ENCODE data around the gene SLC25A21.

The SLC25A21 gene

GRCh38 chr14:36664322-36665193 is 507.8 kb downstream of the SLC25A21 start:
- H3K79me2 ChIP-seq (ENCODE audit: low read length) = no peaks in the 10 kb centered on the region
- H3K4me1 ChIP-seq (ENCODE audit: low read length) = no peaks in the 10 kb centered on the region
- H3F3A ChIP-seq (ENCODE audit: insufficient read depth, low read length) = no peaks in the 10 kb centered on the region
- TF ChIP-seq EZH2 (optimal IDR thresholded peaks at IDR 0.05; ENCODE audit: low read depth, low read length) = no peak
- no peak for TF ChIP-seq EZH2phosphoT487 (IDR thresholded peaks at IDR 0.05; ENCODE audit: low read length)
- no peak for TF ChIP-seq CTCF (IDR thresholded peaks at IDR 0.05; ENCODE audit: low read length)
- H3K4me3 ChIP-seq (ENCODE audit: low read length) = no peak overlapping the region
- no peaks in the 10 kb centered on the region for H4K20me1 ChIP-seq (ENCODE audit: insufficient read depth, low read length)
- H3K27me3 ChIP-seq (replicated peaks; ENCODE audit: insufficient read depth, low read length) = no peaks in the 10 kb centered on the region
- no peak overlapping the region for H2AFZ ChIP-seq (ENCODE audit: low read length)
- no peak overlapping the region for H3K27ac ChIP-seq (ENCODE audit: low read length)
- no peak overlapping the region for H3K9ac ChIP-seq (ENCODE audit: low read length)
- no peak overlapping the region for H3K4me2 ChIP-seq (ENCODE audit: low read depth, low read length)
- H3K9me2 ChIP-seq (replicated peaks; ENCODE audit: insufficient read depth, low read length) = no peaks in the 10 kb centered on the region
- H3K9me3 ChIP-seq (replicated peaks; ENCODE audit: insufficient read depth, low read length) = no peaks in the 10 kb centered on the region
- no peak for DNase-seq
- H3K36me3 ChIP-seq (replicated peaks; ENCODE audit: insufficient read depth, low read length) = no peaks in the 10 kb centered on the region

GRCh38 chr14:36663404-36664321 is 508.7 kb downstream of the SLC25A21 start:
- no peak overlapping the region for H2AFZ ChIP-seq (ENCODE audit: low read length)
- no peaks in the 10 kb centered on the region for H3K4me1 ChIP-seq (ENCODE audit: low read length)
- H3K9ac ChIP-seq (ENCODE audit: low read length) = no peak overlapping the region
- H3K4me3 ChIP-seq (ENCODE audit: low read length) = no peak overlapping the region
- H3K79me2 ChIP-seq (ENCODE audit: low read length) = no peaks in the 10 kb centered on the region
- no peaks in the 10 kb centered on the region for H4K20me1 ChIP-seq (ENCODE audit: insufficient read depth, low read length)
- no peaks in the 10 kb centered on the region for H3K27me3 ChIP-seq (replicated peaks; ENCODE audit: insufficient read depth, low read length)
- no peaks in the 10 kb centered on the region for H3K36me3 ChIP-seq (replicated peaks; ENCODE audit: insufficient read depth, low read length)
- no peak for DNase-seq
- TF ChIP-seq EZH2 (optimal IDR thresholded peaks at IDR 0.05; ENCODE audit: low read depth, low read length) = no peak
- TF ChIP-seq CTCF (IDR thresholded peaks at IDR 0.05; ENCODE audit: low read length) = no peak
- TF ChIP-seq EZH2phosphoT487 (IDR thresholded peaks at IDR 0.05; ENCODE audit: low read length) = no peak
- no peaks in the 10 kb centered on the region for H3F3A ChIP-seq (ENCODE audit: insufficient read depth, low read length)
- H3K4me2 ChIP-seq (ENCODE audit: low read depth, low read length) = no peak overlapping the region
- H3K27ac ChIP-seq (ENCODE audit: low read length) = no peak overlapping the region
- no peaks in the 10 kb centered on the region for H3K9me2 ChIP-seq (replicated peaks; ENCODE audit: insufficient read depth, low read length)
- H3K9me3 ChIP-seq (replicated peaks; ENCODE audit: insufficient read depth, low read length) = no peaks in the 10 kb centered on the region

DNA sequence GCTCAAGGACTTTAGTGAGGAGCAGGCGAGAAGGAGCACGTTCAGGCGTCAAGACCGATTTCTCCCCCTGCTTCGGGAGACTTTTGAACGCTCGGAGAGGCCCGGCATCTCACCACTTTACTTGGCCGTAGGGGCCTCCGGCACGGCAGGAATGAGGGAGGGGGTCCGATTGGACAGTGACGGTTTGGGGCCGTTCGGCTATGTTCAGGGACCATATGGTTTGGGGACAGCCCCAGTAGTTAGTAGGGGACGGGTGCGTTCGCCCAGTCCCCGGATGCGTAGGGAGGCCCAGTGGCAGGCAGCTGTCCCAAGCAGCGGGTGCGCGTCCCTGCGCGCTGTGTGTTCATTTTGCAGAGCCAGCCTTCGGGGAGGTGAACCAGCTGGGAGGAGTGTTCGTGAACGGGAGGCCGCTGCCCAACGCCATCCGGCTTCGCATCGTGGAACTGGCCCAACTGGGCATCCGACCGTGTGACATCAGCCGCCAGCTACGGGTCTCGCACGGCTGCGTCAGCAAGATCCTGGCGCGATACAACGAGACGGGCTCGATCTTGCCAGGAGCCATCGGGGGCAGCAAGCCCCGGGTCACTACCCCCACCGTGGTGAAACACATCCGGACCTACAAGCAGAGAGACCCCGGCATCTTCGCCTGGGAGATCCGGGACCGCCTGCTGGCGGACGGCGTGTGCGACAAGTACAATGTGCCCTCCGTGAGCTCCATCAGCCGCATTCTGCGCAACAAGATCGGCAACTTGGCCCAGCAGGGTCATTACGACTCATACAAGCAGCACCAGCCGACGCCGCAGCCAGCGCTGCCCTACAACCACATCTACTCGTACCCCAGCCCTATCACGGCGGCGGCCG is 509.6 kb downstream of the SLC25A21 start:
- Histone ChIP-seq H4K20me1 (ENCODE audit: insufficient read depth, low read length) (no peaks in the 10 kb centered on the region), H3K4me3 (ENCODE audit: low read length) (no peak overlapping the region), H3K9me2 (replicated peaks; ENCODE audit: insufficient read depth, low read length) (no peaks in the 10 kb centered on the region), H3F3A (ENCODE audit: insufficient read depth, low read length) (no peaks in the 10 kb centered on the region), H3K4me2 (ENCODE audit: low read depth, low read length) (no peak overlapping the region), H3K79me2 (ENCODE audit: low read length) (no peaks in the 10 kb centered on the region), H3K4me1 (ENCODE audit: low read length) (no peaks in the 10 kb centered on the region), H3K27ac (ENCODE audit: low read length) (no peak overlapping the region), H2AFZ (ENCODE audit: low read length) (no peak overlapping the region), H3K27me3 (replicated peaks; ENCODE audit: insufficient read depth, low read length) (no peaks in the 10 kb centered on the region), H3K9me3 (replicated peaks; ENCODE audit: insufficient read depth, low read length) (no peaks in the 10 kb centered on the region), H3K9ac (ENCODE audit: low read length) (no peak overlapping the region), H3K36me3 (replicated peaks; ENCODE audit: insufficient read depth, low read length) (no peaks in the 10 kb centered on the region)
- TF ChIP-seq EZH2phosphoT487 (IDR thresholded peaks at IDR 0.05; ENCODE audit: low read length) = no peak
- TF ChIP-seq CTCF (IDR thresholded peaks at IDR 0.05; ENCODE audit: low read length) = no peak
- TF ChIP-seq EZH2 (optimal IDR thresholded peaks at IDR 0.05; ENCODE audit: low read depth, low read length) = no peak
- no peak for DNase-seq

All from MM.1S (cell line).